Measurements from ENCODE around the gene MEG3.

MEG3 gene

GRCh38 chr14:100884456-100884855 lies 58.5 kb downstream of the MEG3 start:
- no peak for DNase-seq

GRCh38 chr14:100885196-100885595 lies 59.3 kb downstream of the MEG3 start:
- DNase-seq: no peak

- no peak for DNase-seq
These were observed 59.7 kb downstream of the MEG3 start for GRCh38 chr14:100885617-100886016.

- DNase-seq: no peak
These were observed 61.9 kb downstream of the MEG3 start for GRCh38 chr14:100887728-100888335.

DNA sequence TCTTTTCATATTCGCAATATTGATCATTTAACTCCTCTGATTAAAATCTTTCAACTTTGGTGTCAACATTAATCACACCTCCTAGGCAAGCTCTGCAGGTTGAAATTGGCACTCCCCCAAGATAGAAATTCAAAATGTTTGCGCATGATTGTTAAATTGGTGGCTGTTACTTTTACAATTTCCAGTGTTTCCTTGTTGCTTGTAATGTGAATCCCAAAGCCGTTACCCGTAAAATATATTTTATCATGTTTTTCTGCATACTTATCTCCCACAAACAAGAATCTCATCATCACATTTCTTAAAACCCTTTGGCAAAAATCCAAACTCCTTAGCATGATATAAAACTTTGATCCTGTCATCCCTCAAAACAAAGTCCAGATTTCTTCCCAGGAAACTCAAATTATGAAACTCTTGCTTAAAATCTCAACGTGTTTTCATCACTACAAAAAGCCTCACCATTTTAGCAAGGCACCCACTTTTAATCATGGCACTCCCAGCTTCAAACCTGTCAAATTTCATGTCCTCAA lies 62.9 kb downstream of the MEG3 start:
- DNase-seq: no peak

DNA sequence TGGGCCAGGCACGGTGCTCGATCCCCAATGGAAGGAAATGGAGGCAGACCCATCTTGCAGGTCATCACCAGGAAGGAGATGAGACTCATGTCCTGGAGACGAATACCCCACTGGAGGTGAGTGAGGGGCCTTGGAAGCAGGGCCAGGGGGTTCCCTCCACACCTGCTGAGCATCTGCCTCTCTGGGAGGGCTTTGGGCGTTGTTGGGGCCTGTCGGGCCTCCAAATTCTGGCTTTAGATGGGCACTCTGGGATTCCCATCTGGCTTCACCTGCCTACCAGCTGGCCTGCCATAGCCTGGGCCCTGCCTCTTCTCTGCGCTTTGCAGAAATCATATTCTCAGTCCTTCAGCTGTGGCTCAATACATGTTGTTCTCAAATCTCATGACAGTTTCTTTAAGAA lies 63.7 kb downstream of the MEG3 start:
- DNase-seq: no peak

DNA sequence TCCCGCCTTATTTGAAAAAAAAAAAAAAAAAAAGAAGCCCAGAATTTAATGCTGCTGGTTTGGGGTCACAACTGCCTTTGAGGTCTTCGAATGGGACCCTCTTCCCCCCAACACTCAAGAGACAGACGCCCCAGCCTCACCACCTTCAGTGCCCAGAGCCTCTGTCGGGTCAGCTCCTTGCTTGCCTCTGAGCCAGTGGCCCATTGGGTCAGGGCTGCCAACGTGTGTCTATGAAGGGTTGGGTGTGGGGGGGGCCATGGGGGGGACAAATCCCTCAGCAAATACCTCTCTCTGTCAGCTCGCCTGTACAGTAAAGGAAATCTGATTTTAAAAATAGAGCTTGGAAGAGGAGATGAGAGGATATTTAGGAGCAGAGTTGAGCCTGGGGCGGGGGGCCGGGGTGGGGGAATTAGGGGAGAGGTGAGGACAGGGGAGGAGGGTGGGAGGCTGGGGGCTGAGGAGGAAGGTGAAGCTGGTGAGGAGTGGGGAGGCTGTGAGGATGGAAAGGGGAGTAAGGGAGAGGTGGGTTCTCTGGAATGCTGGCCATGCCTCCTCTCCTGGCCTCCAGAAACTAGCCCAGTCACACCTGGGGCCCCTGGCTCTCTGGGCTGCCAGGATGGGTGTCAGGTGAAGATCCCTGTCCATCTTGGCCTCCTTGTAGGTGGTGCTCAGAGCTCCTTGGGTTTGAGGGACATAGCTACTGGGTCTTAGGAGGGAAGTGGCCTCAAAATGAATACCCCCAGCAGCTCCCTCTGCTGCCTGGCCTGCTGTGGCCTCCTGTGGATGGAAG lies 64.3 kb downstream of the MEG3 start:
- no peak for DNase-seq

GRCh38 chr14:100891051-100891450 lies 65.1 kb downstream of the MEG3 start:
- no peak for DNase-seq

DNA sequence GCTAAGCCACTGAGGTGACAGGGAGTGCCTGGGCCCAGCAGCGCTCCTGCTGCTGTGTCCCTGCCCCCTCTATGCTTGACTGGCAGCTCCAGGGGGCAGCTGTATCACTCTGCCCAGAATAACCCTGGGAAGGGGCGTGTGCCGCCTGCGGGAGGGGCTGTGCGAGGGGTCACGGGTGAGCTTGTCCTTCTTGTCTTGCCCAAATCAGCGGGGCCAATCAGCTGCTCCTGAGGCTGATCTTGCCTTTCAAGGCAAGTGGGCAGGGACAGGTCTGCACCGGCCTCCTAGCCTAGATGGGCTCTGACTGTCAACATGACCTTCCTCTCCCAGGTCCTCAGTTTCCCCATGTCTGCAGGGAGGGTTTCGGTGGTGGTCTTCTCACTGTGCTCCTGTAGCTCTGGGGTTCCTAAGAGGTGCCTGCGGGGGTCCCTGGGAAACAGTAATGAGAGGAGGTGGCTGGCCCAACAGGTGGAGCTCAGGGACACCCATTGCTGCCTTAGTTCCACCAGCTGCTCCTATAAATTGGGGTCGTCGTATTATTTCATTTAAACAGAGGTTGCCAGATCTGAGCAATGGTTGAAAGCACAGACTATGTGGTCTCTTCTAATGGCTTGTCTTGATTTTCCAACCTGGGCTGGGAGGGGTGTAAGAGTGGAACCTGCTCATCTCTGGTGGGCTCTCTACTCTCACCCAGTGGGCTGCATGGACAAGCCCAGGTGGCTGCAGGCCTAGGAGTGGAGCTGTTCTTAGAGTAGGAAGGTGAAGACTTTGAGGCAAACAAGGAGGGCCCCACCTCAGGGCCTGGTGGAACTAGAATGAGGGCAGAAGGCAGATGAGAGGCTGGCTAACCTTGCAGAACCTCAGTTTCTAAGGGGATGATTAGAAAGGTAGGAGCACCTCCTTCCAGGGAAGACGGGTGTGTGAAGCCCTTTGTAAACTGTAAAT lies 65.9 kb downstream of the MEG3 start:
- DNase-seq: no peak

DNA sequence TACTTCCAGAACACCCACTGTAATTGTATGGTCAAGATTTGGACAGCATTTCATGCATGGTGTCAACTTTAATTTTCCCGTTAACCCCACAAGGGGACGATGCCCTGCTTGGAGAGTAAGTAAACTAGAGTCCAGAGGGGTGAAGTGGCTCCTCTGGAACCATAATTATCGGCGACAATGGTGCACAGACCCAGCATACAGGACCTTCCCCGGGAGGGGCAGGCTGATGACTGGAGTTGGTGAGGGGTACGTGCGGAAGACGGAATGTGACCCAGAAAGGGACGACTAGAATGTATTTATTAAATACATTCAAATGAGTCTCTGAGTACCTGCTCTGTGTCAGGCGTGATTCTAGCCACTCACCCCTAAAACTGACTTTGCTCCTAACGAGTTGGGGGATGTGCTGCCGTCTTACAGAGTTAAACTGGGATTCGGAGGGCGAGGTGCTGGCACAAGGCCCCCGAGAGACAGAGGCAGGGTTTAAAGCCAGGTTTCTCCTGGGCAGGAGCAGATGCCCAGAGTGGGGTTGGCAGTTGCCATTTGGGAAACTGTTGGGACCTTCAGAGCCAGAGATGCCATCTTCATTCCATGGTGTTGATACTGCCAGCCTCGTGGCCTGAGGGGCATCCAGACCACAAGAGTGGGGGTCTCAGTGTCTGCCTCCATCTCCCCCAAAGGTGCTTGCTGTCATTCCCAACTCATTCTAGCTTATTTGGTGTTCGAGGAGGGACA lies 66.7 kb downstream of the MEG3 start:
- no peak for DNase-seq

GRCh38 chr14:100893228-100893601 lies 67.3 kb downstream of the MEG3 start:
- no peak for DNase-seq

GRCh38 chr14:100893760-100894159 lies 67.8 kb downstream of the MEG3 start:
- no peak for DNase-seq

DNA sequence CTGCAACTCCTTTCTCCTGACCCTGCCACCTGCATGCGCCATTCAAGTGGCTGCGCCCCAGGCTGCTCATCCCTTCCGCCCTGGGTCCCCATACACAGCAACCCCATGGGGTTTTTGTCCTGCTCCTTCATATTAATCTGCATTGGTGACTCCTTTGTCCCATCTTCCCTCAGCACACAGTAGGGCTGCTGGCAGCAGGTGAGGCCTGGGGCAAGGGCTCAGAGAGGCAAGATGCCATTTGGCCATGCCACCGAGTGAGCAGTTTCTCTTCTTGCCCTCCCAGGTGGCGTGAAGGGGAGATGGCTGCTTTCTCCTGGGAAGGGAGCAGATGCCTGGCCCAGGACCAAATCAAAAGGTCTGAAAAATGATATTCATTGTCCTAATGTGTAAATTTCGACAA lies 68.5 kb downstream of the MEG3 start:
- no peak for DNase-seq

DNA sequence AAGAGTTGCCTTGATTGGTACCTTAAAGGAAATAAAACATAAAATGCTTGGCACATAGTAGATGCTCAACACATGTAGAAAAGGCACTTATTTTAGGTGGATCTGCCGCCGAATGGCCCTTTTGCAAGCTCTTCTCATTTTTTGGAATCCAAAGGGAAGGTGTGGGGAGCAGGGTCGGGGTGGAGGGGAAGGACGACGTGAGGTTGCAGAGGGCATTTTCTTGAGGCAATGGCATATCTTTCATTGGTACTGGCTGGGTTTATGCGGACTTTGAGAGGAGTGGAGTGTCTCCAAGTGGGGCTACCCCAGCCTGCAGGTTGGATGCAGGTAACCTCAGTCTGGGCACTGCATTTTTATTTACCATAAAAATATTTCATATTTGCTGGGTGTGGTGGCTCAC lies 69.5 kb downstream of the MEG3 start:
- no peak for DNase-seq

- DNase-seq: no peak
These were observed 70.6 kb downstream of the MEG3 start for GRCh38 chr14:100896369-100897060.

DNA sequence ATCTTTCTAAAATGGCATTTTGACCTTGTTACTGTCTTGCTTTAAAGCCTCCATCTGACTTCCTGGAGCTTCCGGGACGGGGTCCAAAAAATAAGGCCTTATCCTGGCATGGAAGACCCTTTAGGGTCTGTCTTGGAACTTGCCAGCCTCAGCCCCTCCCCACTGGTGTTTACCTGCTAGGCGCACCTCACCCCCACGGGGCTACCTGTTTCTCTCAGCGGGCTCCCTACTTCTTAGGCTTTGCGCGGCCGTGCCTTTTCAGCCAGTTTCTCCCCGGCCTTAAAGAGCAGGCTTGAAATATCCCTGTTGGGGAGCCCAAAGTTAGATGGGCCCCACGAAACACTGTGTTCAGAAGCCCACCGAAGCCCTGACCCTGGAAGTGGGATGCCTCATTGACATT lies 72.5 kb downstream of the MEG3 start:
- no peak for DNase-seq

DNA sequence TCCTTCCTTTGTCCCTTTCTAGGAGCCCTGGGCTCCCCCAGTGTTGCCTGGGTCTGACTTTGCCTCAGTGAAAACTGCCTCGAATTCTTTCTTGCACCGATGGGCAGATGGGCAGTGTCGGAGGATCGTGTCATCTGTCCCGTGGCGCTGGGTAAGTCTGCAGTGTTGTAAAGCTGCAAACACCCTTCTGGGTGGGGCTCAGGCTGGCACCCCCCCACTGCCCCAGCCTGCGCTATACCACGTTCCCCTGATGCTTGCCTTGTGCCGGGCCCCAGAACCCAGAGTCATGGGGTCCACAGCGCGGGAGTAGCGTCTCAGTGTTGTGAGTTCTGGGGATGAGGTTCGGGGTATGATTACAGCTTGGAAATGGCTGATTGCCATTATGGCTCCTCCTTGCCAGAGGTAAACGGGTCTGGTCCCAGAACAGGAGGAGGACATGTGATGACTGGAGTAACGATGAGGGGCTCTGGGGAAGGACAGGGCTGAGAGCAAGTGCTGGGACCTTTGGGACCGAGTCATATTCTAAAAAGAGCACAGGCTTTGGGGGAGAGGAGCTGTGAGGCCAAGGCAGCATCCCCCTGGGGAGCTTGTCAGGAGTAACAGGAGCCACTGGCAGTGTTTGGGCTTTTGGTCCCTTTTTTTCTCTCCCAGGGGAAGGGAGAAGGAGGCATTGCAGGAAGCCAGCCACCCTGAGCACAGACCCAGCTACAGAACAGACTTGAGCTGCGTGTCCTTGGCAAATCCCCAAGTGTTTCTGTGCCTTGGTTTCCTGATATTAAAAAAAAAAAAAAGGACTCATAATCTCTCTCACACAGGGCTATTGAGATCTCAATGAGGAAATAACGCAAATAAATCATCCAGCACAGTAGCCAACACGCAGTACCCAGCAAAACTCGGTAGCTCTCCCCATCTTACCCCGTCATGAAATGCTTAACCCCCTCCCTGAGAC lies 73.3 kb downstream of the MEG3 start:
- no peak for DNase-seq

- DNase-seq: no peak
These were observed 74.2 kb downstream of the MEG3 start for GRCh38 chr14:100899884-100900771.

GRCh38 chr14:100900837-100901390 lies 75.0 kb downstream of the MEG3 start:
- no peak for DNase-seq

Data from stimulated activated naive CD4-positive, alpha-beta T cell (primary cell).